ENCODE results near the gene ALKBH5. TPM values are rescaled to one million over a fixed set of nuclear protein-coding genes. Genes with fewer than 3 reads are reported as not detected.

ALKBH5 gene
- total RNA-seq, 1 experiment from 2014 or later: 94.5 TPM

GRCh38 chr17:18185391-18185790 lies 1.8 kb downstream of the ALKBH5 start:
- DNase-seq (ENCODE audit: low read depth, low spot score): no peak
- Histone ChIP-seq H3K4me3 (ENCODE audit: low read depth in 2 of 2, low read length in 2 of 2) (peak overlapping the region; percentile 56 to 84), H3K27me3 (ENCODE audit: control insufficient read depth, insufficient read depth, low read length) (no peaks in the 10 kb centered on the region), H3K9me3 (ENCODE audit: control insufficient read depth, insufficient read depth, low read depth, low read length) (no peaks in the 10 kb centered on the region), H3K4me1 (ENCODE audit: control insufficient read depth, insufficient read depth, low read length) (peaks cover 37% of the 10 kb centered on the region), H3K27ac (ENCODE audit: low read length) (peak overlapping the region; percentile 58), H3K36me3 (ENCODE audit: control insufficient read depth, insufficient read depth, low read length) (peaks cover 2% of the 10 kb centered on the region; the same call in 1 of the 2 replicates)
- intact Hi-C loops (cut with micrococcal nuclease; ENCODE audit: unreplicated experiment): no loop called here
- no peak for ATAC-seq
- in situ Hi-C loops (cut with HindIII; ENCODE audit: low pct_unique_long_range_greater_than_20kb, low sequenced_read_pairs): no loop called here
- POLR2A ChIA-PET: no interaction called here
- TF ChIP-seq, protein P1, sequence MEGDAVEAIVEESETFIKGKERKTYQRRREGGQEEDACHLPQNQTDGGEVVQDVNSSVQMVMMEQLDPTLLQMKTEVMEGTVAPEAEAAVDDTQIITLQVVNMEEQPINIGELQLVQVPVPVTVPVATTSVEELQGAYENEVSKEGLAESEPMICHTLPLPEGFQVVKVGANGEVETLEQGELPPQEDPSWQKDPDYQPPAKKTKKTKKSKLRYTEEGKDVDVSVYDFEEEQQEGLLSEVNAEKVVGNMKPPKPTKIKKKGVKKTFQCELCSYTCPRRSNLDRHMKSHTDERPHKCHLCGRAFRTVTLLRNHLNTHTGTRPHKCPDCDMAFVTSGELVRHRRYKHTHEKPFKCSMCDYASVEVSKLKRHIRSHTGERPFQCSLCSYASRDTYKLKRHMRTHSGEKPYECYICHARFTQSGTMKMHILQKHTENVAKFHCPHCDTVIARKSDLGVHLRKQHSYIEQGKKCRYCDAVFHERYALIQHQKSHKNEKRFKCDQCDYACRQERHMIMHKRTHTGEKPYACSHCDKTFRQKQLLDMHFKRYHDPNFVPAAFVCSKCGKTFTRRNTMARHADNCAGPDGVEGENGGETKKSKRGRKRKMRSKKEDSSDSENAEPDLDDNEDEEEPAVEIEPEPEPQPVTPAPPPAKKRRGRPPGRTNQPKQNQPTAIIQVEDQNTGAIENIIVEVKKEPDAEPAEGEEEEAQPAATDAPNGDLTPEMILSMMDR (IDR thresholded peaks at IDR 0.05): no peak
- TF ChIP-seq TCF7L2 (IDR thresholded peaks at IDR 0.05; ENCODE audit: low read depth, low read length) (no peak), SIN3A (IDR thresholded peaks at IDR 0.05; ENCODE audit: borderline replicate concordance, insufficient read depth, low read depth, low read length) (no peak), POLR2AphosphoS5 (IDR thresholded peaks at IDR 0.05; ENCODE audit: low read depth, low read length) (no peak)
- TF ChIP-seq, protein P2, sequence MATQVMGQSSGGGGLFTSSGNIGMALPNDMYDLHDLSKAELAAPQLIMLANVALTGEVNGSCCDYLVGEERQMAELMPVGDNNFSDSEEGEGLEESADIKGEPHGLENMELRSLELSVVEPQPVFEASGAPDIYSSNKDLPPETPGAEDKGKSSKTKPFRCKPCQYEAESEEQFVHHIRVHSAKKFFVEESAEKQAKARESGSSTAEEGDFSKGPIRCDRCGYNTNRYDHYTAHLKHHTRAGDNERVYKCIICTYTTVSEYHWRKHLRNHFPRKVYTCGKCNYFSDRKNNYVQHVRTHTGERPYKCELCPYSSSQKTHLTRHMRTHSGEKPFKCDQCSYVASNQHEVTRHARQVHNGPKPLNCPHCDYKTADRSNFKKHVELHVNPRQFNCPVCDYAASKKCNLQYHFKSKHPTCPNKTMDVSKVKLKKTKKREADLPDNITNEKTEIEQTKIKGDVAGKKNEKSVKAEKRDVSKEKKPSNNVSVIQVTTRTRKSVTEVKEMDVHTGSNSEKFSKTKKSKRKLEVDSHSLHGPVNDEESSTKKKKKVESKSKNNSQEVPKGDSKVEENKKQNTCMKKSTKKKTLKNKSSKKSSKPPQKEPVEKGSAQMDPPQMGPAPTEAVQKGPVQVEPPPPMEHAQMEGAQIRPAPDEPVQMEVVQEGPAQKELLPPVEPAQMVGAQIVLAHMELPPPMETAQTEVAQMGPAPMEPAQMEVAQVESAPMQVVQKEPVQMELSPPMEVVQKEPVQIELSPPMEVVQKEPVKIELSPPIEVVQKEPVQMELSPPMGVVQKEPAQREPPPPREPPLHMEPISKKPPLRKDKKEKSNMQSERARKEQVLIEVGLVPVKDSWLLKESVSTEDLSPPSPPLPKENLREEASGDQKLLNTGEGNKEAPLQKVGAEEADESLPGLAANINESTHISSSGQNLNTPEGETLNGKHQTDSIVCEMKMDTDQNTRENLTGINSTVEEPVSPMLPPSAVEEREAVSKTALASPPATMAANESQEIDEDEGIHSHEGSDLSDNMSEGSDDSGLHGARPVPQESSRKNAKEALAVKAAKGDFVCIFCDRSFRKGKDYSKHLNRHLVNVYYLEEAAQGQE (IDR thresholded peaks at IDR 0.05; ENCODE audit: insufficient read depth in 1 of 2, low read depth in 2 of 2, low read length in 1 of 2): no peak
- CTCF ChIA-PET: interaction anchor here (0.6 kb wide), 1 partner anchor 588 kb away, joined by 3 read pairs; no protein-coding TSS in a partner anchor
- TSS peak; percentile 64 for BruUV-seq (replicated peaks)

DNA sequence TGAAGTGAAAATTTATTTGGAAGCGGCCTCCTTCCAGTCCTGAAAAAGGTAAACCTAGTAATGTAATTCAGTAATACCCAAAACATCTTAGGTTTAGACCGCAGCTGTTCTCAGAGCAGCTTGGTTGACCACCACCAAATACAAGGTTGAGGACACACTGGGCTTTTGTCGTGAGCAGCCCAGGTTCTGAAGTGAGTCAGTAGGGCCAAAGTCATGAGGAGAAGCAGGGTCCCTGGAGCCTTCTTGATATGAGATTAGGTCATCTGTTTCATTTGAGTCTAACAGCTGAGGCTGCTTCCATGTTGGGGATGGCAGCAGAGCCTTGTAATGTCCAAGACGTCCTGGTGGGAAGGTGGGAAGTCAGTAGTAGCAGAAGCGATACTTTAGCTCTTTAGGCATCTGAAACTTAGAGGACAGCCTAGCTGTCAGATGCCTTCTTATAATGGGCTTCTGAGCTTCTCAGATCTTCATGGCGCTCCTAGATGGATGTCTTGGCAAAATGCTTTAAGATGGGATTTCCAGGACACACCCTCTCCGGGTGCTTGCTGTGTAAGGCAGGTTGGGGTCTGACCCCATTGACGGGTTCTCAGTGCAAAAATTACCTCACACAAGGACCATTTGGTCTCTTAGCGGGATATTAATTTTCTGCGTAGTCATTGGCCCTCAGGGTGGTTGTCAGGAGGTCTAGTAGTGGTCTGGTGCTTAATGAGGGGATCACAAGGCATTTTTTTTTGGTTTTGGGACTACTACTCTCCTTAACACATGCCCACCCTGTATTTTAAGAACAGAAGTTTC lies 2.4 kb downstream of the ALKBH5 start:
- DNase-seq (ENCODE audit: low read depth, low spot score): no peak
- H3K36me3 ChIP-seq (ENCODE audit: control insufficient read depth, insufficient read depth, low read length): peaks cover 2% of the 10 kb centered on the region; the same call in 1 of the 2 replicates
- peak overlapping the region; percentile 56 to 84 for H3K4me3 ChIP-seq (ENCODE audit: low read depth in 2 of 2, low read length in 2 of 2)
- H3K9me3 ChIP-seq (ENCODE audit: control insufficient read depth, insufficient read depth, low read depth, low read length): no peaks in the 10 kb centered on the region
- no peak for ATAC-seq
- POLR2A ChIA-PET: no interaction called here
- no peaks in the 10 kb centered on the region for H3K27me3 ChIP-seq (ENCODE audit: control insufficient read depth, insufficient read depth, low read length)
- no TSS peak for BruUV-seq (replicated peaks)
- TF ChIP-seq, protein P2 (IDR thresholded peaks at IDR 0.05; ENCODE audit: insufficient read depth in 1 of 2, low read depth in 2 of 2, low read length in 1 of 2): no peak
- TF ChIP-seq, protein P1 (IDR thresholded peaks at IDR 0.05): no peak
- TF ChIP-seq SIN3A (IDR thresholded peaks at IDR 0.05; ENCODE audit: borderline replicate concordance, insufficient read depth, low read depth, low read length) (no peak), POLR2AphosphoS5 (IDR thresholded peaks at IDR 0.05; ENCODE audit: low read depth, low read length) (no peak), TCF7L2 (IDR thresholded peaks at IDR 0.05; ENCODE audit: low read depth, low read length) (no peak)
- in situ Hi-C loops (cut with HindIII; ENCODE audit: low pct_unique_long_range_greater_than_20kb, low sequenced_read_pairs) (no loop called here), intact Hi-C loops (cut with micrococcal nuclease; ENCODE audit: unreplicated experiment) (no loop called here)
- peaks cover 43% of the 10 kb centered on the region for H3K4me1 ChIP-seq (ENCODE audit: control insufficient read depth, insufficient read depth, low read length)
- CTCF ChIA-PET: interaction anchor here (0.6 kb wide), 1 partner anchor 587 kb away, joined by 3 read pairs; no protein-coding TSS in a partner anchor
- peak overlapping the region; percentile 58 for H3K27ac ChIP-seq (ENCODE audit: low read length)
